ENCODE results near the gene ALDH1A2.

Gene ALDH1A2

DNA sequence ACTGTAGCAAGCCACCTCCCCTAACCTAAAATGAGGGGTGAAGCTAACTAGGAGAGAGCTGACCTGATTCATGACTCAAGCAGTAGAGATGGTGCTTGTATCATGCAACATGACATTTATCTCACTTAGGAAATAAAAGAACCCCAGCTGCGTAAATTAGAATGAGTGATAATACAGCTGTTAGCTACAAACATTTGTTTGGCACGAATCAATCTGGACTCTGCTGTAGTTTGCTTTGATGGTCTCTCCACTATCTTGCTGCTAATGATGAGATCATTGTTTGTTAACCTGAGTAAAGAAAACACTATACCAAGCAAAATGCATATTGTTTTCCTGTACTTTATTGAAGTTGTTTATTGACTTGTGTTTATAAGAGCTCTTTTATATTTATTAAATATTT, 92.6 kb downstream of the ALDH1A2 start:
- Mint-ChIP-seq H3K4me1 (no peaks in the 10 kb centered on the region), H3K4me3 (no peak overlapping the region), H3K36me3 (no peaks in the 10 kb centered on the region), H3K27ac (no peak overlapping the region), H3K27me3 (peaks cover under 1 to 20% of the 10 kb centered on the region in 2 donors), H3K9me3 (peaks cover 0 to 4% of the 10 kb centered on the region in 2 donors)
- no peak for ATAC-seq (replicated peaks)
- DNase-seq = no peak

DNA sequence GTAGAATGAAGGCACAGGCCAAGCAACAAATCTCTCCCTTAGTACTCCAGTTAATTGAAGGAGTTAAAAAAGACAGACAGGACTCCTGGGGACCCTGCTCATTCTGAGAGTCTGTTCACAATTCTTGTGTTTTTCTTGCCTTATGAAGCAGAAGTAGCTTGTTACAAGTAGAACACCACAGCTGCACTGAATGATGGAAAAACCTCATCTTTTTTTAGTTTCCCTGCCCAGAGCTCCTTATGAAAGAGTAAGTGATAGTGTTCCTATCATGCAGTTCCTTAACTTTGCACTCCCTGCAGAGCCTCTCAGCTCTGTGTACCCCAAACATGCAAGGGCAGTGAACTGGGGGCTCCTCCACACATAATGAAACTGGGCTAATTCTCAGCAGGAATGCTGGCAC, 95.5 kb downstream of the ALDH1A2 start:
- no peak overlapping the region for H3K27ac Mint-ChIP-seq
- H3K36me3 Mint-ChIP-seq = no peaks in the 10 kb centered on the region
- ATAC-seq (replicated peaks) (no peak), DNase-seq (no peak)
- peaks cover 7 to 19% of the 10 kb centered on the region in 2 donors for H3K27me3 Mint-ChIP-seq
- no peaks in the 10 kb centered on the region for H3K4me1 Mint-ChIP-seq
- no peak overlapping the region for H3K4me3 Mint-ChIP-seq
- H3K9me3 Mint-ChIP-seq = no peaks in the 10 kb centered on the region

GRCh38 chr15:57969355-57969754, 96.2 kb downstream of the ALDH1A2 start:
- ATAC-seq (replicated peaks) = no peak

GRCh38 chr15:57962887-57963286, 102.6 kb downstream of the ALDH1A2 start:
- H3K4me3 Mint-ChIP-seq = no peak overlapping the region
- no peaks in the 10 kb centered on the region for H3K4me1 Mint-ChIP-seq
- H3K36me3 Mint-ChIP-seq = no peaks in the 10 kb centered on the region
- no peak overlapping the region for H3K27ac Mint-ChIP-seq
- H3K27me3 Mint-ChIP-seq = peaks cover 7 to 8% of the 10 kb centered on the region in 2 donors
- no peak for DNase-seq
- H3K9me3 Mint-ChIP-seq = no peaks in the 10 kb centered on the region
- ATAC-seq (replicated peaks) = no peak

More at GRCh38 chr15:57969355-57969754, 96.2 kb downstream of the ALDH1A2 start:
- Mint-ChIP-seq H3K4me1 (no peaks in the 10 kb centered on the region), H3K36me3 (no peaks in the 10 kb centered on the region), H3K4me3 (no peak overlapping the region), H3K27me3 (peaks cover 7 to 19% of the 10 kb centered on the region in 2 donors), H3K9me3 (no peaks in the 10 kb centered on the region), H3K27ac (no peak overlapping the region)
- no peak for DNase-seq

DNA sequence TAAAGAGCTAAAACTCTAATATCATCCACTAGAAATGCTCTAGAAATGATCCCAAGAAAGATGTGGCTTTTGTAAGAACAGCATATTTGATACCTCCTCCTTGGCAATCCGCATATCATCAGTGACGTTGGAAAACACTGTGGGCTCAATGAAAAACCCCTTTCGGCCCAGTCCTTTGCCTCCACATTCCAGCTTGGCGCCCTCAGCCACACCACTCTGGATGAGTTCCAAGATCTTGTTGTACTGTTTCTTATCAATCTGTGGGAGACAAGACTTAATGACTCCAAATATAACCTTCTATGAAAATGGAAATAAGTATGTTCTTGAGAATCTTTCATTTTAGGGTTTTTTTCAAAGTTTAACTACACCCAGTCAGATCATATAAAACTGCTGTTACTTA, 103.6 kb downstream of the ALDH1A2 start:
- no peak for ATAC-seq (replicated peaks)
- Mint-ChIP-seq H3K4me3 (no peak overlapping the region), H3K4me1 (no peaks in the 10 kb centered on the region), H3K36me3 (no peaks in the 10 kb centered on the region), H3K9me3 (no peaks in the 10 kb centered on the region), H3K27me3 (peaks cover 0 to under 1% of the 10 kb centered on the region in 2 donors), H3K27ac (no peak overlapping the region)
- DNase-seq = no peak

DNA sequence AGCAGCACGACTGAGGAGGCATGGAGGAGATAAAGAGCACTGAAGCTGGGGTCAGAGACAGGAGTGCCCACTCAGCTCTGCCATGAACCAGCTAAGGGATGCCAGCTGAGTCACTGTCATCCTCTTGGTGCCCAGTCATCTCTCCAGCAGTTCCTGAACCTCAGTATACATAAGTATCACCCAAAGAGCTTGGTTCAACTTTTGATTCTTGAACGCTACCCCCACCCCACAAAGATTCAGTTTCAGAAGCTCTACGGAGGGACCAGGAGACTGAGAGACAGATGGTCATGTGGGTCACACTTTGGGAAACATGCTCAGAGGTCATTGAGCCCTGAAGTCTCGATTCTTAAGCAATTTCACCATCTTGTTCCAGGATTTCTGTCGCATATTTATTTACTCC, 108.4 kb downstream of the ALDH1A2 start:
- Mint-ChIP-seq H3K27ac (no peak overlapping the region), H3K36me3 (no peaks in the 10 kb centered on the region), H3K27me3 (peaks cover 6% of the 10 kb centered on the region in 2 donors), H3K4me3 (no peak overlapping the region), H3K9me3 (no peaks in the 10 kb centered on the region), H3K4me1 (no peaks in the 10 kb centered on the region)
- DNase-seq (no peak), ATAC-seq (replicated peaks) (no peak)

DNA sequence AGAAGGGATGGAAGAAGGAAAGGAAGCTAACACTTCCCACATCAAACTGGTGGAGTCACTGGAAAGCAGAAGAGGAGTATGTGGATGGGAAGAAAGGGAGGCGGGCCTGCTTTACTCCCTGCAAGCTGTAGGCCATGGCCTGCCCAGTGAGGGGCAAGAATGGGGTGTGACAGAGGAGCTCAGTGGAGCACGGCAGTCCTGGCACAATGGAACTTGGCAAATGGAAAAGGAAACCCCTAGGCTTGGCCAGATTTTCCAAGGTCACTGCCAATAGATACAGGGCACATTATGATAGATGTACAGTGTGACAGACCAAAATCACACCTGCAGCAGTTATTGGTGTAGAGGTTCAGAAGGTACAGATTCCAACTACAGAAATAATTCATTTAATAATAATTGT, 111.6 kb downstream of the ALDH1A2 start:
- no peak overlapping the region for H3K4me3 Mint-ChIP-seq
- no peak overlapping the region for H3K27ac Mint-ChIP-seq
- H3K27me3 Mint-ChIP-seq = peaks cover 6 to 9% of the 10 kb centered on the region in 2 donors
- no peaks in the 10 kb centered on the region for H3K36me3 Mint-ChIP-seq
- no peaks in the 10 kb centered on the region for H3K4me1 Mint-ChIP-seq
- DNase-seq (no peak), ATAC-seq (replicated peaks) (no peak)
- no peaks in the 10 kb centered on the region for H3K9me3 Mint-ChIP-seq

DNA sequence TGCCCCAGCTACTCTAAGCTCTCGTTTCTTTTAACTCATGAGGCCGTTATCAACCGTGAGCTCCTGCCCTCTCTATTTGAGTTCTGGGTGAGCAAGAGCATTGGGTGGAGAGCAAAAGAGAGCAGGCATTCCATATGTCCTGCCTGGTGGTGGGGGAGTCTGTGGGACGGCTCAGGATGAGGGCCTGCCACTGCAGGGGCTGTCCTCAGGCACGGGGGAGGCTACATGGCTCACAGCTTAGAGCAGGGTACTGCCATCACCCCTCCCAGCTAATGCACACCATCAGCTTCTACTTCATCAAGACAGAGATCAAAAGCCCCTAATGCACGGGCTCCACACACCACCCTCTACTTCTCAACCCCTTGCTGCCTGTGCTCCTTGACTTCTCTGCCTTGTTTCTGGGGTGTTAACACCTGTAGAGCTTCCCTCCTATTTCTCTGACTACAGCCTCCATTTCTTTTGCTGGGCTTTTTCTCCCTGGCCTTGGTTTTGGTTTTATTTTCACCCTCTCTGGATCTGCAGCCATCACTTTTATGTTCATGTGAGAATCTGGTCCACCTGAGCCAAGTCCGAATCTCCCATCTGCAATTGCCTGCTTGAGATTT, 114.1 kb downstream of the ALDH1A2 start:
- no peak for DNase-seq
- no peak for ATAC-seq (replicated peaks)
- H3K4me1 Mint-ChIP-seq = no peaks in the 10 kb centered on the region
- no peak overlapping the region for H3K27ac Mint-ChIP-seq
- no peaks in the 10 kb centered on the region for H3K9me3 Mint-ChIP-seq
- peaks cover 5 to 12% of the 10 kb centered on the region in 2 donors for H3K27me3 Mint-ChIP-seq
- no peak overlapping the region for H3K4me3 Mint-ChIP-seq
- no peaks in the 10 kb centered on the region for H3K36me3 Mint-ChIP-seq

GRCh38 chr15:57950381-57950946, 115.0 kb downstream of the ALDH1A2 start:
- ATAC-seq (replicated peaks) = no peak
- DNase-seq = no peak
- Mint-ChIP-seq H3K4me3 (no peak overlapping the region), H3K27me3 (peaks cover 6 to 13% of the 10 kb centered on the region in 2 donors), H3K36me3 (no peaks in the 10 kb centered on the region), H3K4me1 (no peaks in the 10 kb centered on the region), H3K9me3 (no peaks in the 10 kb centered on the region), H3K27ac (no peak overlapping the region)

DNA sequence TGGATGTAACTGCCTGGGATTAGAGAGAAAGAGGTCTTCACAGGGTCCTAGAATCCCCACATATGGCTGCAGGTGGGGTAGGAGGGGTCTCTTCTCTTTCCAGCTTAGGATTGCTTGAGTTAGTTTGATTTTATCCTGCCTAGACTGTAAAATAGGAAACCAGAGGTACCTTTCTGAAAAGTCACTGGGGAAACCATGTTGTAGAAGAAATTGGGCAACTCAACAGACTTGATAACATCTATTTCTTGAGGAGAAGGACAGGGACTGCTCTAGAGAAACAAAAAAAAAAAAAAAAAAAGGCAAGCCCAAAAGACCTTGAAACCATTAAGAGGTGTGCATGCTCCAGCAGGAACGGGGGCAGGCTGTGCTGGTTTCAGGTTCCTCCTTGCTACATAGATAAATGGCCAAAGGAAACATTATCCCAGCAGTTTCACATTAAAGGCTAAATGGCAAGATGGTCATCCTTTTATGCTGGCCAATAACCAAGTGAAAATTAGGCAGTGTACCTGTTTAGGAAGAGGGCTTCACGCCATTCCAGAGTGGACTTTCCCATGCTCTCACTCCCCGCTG, 116.1 kb downstream of the ALDH1A2 start:
- Mint-ChIP-seq H3K36me3 (no peaks in the 10 kb centered on the region), H3K27me3 (peaks cover 6 to 17% of the 10 kb centered on the region in 2 donors)

DNA sequence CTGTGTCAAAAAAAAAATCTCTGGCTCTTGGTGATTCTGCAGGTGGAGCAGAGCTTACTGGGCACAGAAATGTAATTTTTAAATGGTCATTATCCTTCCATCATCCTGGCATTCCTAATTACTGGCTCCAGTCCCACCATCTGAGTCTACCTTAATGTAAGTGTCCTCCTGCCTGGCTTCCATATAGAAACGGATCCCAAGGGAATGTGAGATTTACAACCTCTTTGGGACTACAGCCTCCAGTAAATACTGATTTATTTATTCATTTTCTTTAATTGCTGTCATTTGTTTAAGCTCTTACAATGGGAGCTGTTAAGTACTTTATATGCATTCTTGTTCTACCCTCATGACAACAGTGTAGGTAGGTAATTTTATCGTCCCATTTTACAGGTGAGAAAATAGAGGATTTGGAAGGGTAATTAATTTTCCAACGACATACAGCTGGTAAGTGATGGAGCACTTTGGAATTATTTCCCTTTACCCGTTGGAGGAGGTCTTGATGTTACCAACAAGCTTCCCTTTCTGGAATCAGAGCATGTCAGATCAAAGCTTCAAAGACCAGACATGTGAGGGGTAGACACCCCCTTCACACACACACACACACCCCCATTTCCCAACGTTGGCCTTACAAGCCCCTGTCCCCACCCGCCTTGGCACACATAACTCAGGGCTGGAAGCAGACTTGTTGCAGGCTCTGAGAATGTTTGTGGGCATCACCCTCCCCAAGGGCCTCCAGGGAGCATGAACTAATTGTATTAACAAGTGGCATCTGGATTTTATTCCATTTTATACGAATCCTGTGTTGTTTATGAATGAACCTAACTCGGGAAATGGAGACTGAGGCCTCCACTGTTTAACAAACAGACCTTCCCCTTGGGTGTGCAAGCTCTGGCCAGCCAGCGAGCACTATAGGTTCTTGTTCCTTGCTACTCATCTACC, 116.9 kb downstream of the ALDH1A2 start:
- no peak for DNase-seq
- Mint-ChIP-seq H3K4me3 (no peak overlapping the region), H3K4me1 (no peaks in the 10 kb centered on the region), H3K36me3 (no peaks in the 10 kb centered on the region), H3K9me3 (no peaks in the 10 kb centered on the region), H3K27me3 (peaks cover 6 to 17% of the 10 kb centered on the region in 2 donors), H3K27ac (no peak overlapping the region)
- no peak for ATAC-seq (replicated peaks)

More for the DNA sequence above, 116.1 kb downstream of the ALDH1A2 start:
- Mint-ChIP-seq H3K4me1 (no peaks in the 10 kb centered on the region), H3K9me3 (no peaks in the 10 kb centered on the region), H3K27ac (no peak overlapping the region), H3K4me3 (no peak overlapping the region)
- ATAC-seq (replicated peaks) (no peak), DNase-seq (no peak)

GRCh38 chr15:57947781-57948180, 117.7 kb downstream of the ALDH1A2 start:
- no peak for DNase-seq
- H3K27me3 Mint-ChIP-seq = peaks cover 8 to 17% of the 10 kb centered on the region in 2 donors

GRCh38 chr15:57947282-57947681, 118.2 kb downstream of the ALDH1A2 start:
- Mint-ChIP-seq H3K9me3 (no peaks in the 10 kb centered on the region), H3K4me1 (no peaks in the 10 kb centered on the region), H3K27ac (no peak overlapping the region), H3K27me3 (peaks cover 13 to 17% of the 10 kb centered on the region in 2 donors), H3K36me3 (no peaks in the 10 kb centered on the region), H3K4me3 (no peak overlapping the region)
- DNase-seq (no peak), ATAC-seq (replicated peaks) (no peak)

More at GRCh38 chr15:57947781-57948180, 117.7 kb downstream of the ALDH1A2 start:
- Mint-ChIP-seq H3K4me3 (no peak overlapping the region), H3K9me3 (no peaks in the 10 kb centered on the region), H3K27ac (no peak overlapping the region), H3K36me3 (no peaks in the 10 kb centered on the region), H3K4me1 (no peaks in the 10 kb centered on the region)
- ATAC-seq (replicated peaks) = no peak

GRCh38 chr15:57946491-57947048, 118.9 kb downstream of the ALDH1A2 start:
- H3K27ac Mint-ChIP-seq = no peak overlapping the region
- DNase-seq (no peak), ATAC-seq (replicated peaks) (no peak)
- no peaks in the 10 kb centered on the region for H3K4me1 Mint-ChIP-seq
- H3K9me3 Mint-ChIP-seq = no peaks in the 10 kb centered on the region
- H3K36me3 Mint-ChIP-seq = no peaks in the 10 kb centered on the region
- peaks cover 17 to 20% of the 10 kb centered on the region in 2 donors for H3K27me3 Mint-ChIP-seq
- no peak overlapping the region for H3K4me3 Mint-ChIP-seq

Data from stimulated activated naive B cell treated with anti-CD40 and anti-IgM and Interleukin-4, amounts not matched to agents 10 μg/mL and 1 μg/mL and 100 μg/mL, for 72 hours (primary cell).